K562 (cell line): ENCODE data around the gene ST3GAL3. TPM values are rescaled to one million over a fixed set of nuclear protein-coding genes. Genes with fewer than 3 reads are reported as not detected.
A peak's percentile ranks its signal among the peaks of the same experiment; 100 is the strongest.

ENCODE experiments used
- BCOR ChIP-seq: fragments of 450-650 bp; IDR thresholded peaks from 2 replicates; pipeline ENCODE4 v1.6.1; 2016
- CBFA2T3 ChIP-seq: fragments of 450-650 bp; IDR thresholded peaks from 2 replicates; pipeline ENCODE4 v1.6.1; 2017
- CBX8 ChIP-seq: fragments of 200-600 bp; sonication (generic); IDR thresholded peaks from 2 replicates; pipeline ENCODE4 v1.6.1; 2012; ENCODE audit warnings: borderline replicate concordance, mixed run types, low read depth, mild to moderate bottlenecking, moderate library complexity, mixed read lengths, low read length, control low read depth, inconsistent platforms; ENCODE audit not compliant: poor library complexity, severe bottlenecking; ENCODE audit errors: extremely low read depth
- GATAD2A ChIP-seq: fragments of 450-650 bp; IDR thresholded peaks from 2 replicates; pipeline ENCODE4 v1.6.1; 2017
- GTF2F1 ChIP-seq: IDR thresholded peaks from 2 replicates; pipeline ENCODE4 v1.6.1; 2011; ENCODE audit warnings: low read depth, low read length, improper control_type of control experiment
- KDM4B ChIP-seq, 2 experiments: fragments of 450-650 bp in 1 of 2; sonication (generic) in 1 of 2; IDR thresholded peaks; 2 replicates each; pipeline ENCODE4 v1.6.1; 2016 to 2017; ENCODE audit warnings: borderline replicate concordance in 2 of 2, antibody characterized with exemption in 1 of 2, low read depth in 1 of 2, mild to moderate bottlenecking in 1 of 2
- MIER1 ChIP-seq: fragments of 450-650 bp; IDR thresholded peaks from 2 replicates; pipeline ENCODE4 v1.6.1; 2016; ENCODE audit warnings: antibody characterized with exemption, mild to moderate bottlenecking, low read depth
- NR0B1 ChIP-seq: fragments of 450-650 bp; IDR thresholded peaks from one replicate; pipeline ENCODE4 v1.6.1; 2018; ENCODE audit warnings: mild to moderate bottlenecking, moderate library complexity; ENCODE audit not compliant: partially characterized antibody
- POU5F1 ChIP-seq: fragments of 150-350 bp; IDR thresholded peaks from 2 replicates; pipeline ENCODE4 v1.6.1; 2014; ENCODE audit warnings: borderline replicate concordance, low read length, low read depth, mild to moderate bottlenecking; ENCODE audit not compliant: partially characterized antibody
- RAD51 ChIP-seq: fragments of 450-650 bp; IDR thresholded peaks from 2 replicates; pipeline ENCODE4 v1.7.1; 2016; ENCODE audit warnings: low read depth, mild to moderate bottlenecking, borderline replicate concordance
- RBM34 ChIP-seq: fragments of 200-400 bp; formaldehyde crosslinking; IDR thresholded peaks from 2 replicates; pipeline ENCODE4 v1.6.1; 2018; ENCODE audit warnings: low read length, borderline replicate concordance; ENCODE audit not compliant: insufficient read depth
- SP1 ChIP-seq: sonication (generic); formaldehyde crosslinking; IDR thresholded peaks from 2 replicates; pipeline ENCODE4 v1.8.1; 2022; ENCODE audit warnings: mild to moderate bottlenecking, missing genetic modification reagents
- TCF7 ChIP-seq: sonication (generic); IDR thresholded peaks from 2 replicates; pipeline ENCODE4 v1.6.1; 2016; ENCODE audit warnings: antibody characterized with exemption, borderline replicate concordance
- WHSC1 ChIP-seq: IDR thresholded peaks from one replicate; pipeline ENCODE4 v1.6.1; 2012; ENCODE audit warnings: low read length, control low read depth, inconsistent platforms
- ZBTB1 ChIP-seq: sonication (generic); formaldehyde crosslinking; IDR thresholded peaks from 2 replicates; pipeline ENCODE4 v1.8.1; 2023; ENCODE audit warnings: missing genetic modification reagents, low read depth, mild to moderate bottlenecking, borderline replicate concordance
- ZFPM2 ChIP-seq: fragments of 250-450 bp; sonication (Bioruptor Pico); IDR thresholded peaks from 2 replicates; pipeline ENCODE4 v1.5.1; 2022; ENCODE audit warnings: mild to moderate bottlenecking
- ZNF175 ChIP-seq: fragments of 200-800 bp; sonication (Bioruptor generic); IDR thresholded peaks from 2 replicates; pipeline ENCODE4 v1.6.1; 2016; ENCODE audit warnings: low read depth, mild to moderate bottlenecking, missing genetic modification characterization, missing compliant biosample characterization
- ZNF347 ChIP-seq: fragments of 450-650 bp; formaldehyde crosslinking; IDR thresholded peaks from 2 replicates; pipeline ENCODE4 v1.4.0; 2020; ENCODE audit warnings: low read depth, mild to moderate bottlenecking, moderate library complexity
- ZNF584 ChIP-seq: fragments of 200-800 bp; sonication (Bioruptor generic); IDR thresholded peaks from 2 replicates; pipeline ENCODE4 v1.6.1; 2016; ENCODE audit warnings: low read depth, mild to moderate bottlenecking, missing genetic modification characterization, missing compliant biosample characterization
- ZNF586 ChIP-seq: fragments of 450-650 bp; formaldehyde crosslinking; conservative IDR thresholded peaks from 2 replicates; pipeline ENCODE4 v1.4.0; 2020; ENCODE audit warnings: mild to moderate bottlenecking, moderate library complexity
- polyA plus RNA-seq, 8 experiments: library from polyadenylated mRNA; depleted of rRNA in 4 of 8; stranded (reverse) in 5 of 8; unstranded in 3 of 8; fragments of >200 nt; fragmentation: Nextera tagmentation in 2 of 8; fragmentation: Illumina TruSeq in 1 of 8; extraction: Ambion mirVana in 2 of 8; extraction: Trizol in 1 of 8; gene quantifications; 2 replicates each; pipeline versions ENCODE4 v1.2.1 to v1.2.3, GENCODE V29; 2011 to 2014; ENCODE audit warnings: inconsistent platforms in 1 of 8, missing spikeins in 1 of 8
- total RNA-seq, 7 experiments: library from RNA; depleted of rRNA in 6 of 7; stranded (reverse); fragments of >200 nt in 6 of 7; fragmentation: Illumina TruSeq in 2 of 7; extraction: Trizol in 2 of 7; gene quantifications; 2 replicates each; pipeline versions ENCODE4 v1.2.1 to v1.2.3, GENCODE V29; 2011 to 2021; ENCODE audit warnings: low replicate concordance in 1 of 7
- TF ChIP-seq, protein P1 (sequence below): sonication (generic); formaldehyde crosslinking; IDR thresholded peaks from 2 replicates; pipeline ENCODE4 v1.8.0; 2022; ENCODE audit warnings: mild to moderate bottlenecking, missing genetic modification reagents

The ST3GAL3 gene
- total and polyA plus RNA-seq, 9 of the 15 experiments (the other 6 are each of a cell fraction or from before 2014, with no cell fraction given) = 1.2 to 18.9 (median 11.0) TPM

DNA sequence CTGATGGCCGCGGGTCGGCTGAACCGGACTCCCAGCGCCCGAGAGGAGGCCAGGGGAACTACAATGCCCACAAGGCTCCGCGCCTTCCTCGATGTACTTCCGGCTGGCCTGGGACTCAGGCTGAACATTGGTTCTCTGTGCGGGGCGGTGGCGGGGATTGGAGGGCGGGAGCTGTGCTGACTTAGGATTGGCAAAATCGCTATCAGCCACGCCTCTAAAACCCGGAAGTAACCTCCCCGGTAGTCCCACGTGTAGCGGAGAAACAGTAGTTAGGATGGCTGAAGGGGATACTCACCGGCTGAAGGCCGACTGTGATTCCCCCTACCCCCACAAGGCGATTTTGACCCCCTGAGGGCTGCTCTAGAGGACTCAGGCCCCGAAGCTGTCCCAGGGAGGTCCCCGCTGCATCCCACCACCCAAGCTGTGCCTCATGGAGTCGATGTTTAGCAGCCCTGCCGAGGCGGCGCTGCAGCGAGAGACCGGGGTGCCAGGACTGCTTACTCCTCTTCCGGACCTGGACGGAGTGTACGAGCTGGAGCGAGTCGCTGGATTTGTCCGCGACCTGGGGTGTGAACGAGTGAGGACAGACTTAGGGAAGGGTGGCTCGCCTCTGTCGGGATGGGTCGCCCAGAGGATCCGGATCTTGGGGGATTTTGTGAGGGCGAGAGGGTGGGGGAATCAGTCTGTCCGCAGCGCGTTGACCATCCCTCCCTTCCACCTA is 262.6 kb downstream of the ST3GAL3 start, which contains the start of gene DPH2 (continued):
- TF ChIP-seq MIER1 (no peak), RAD51 (peak; percentile 39; the same call in 1 of the 2 replicates), ZNF175 (CRISPR knock-in tag) (no peak), SP1 (CRISPR knock-in tag) (no peak; the same call in 1 of the 2 replicates), RBM34 (no peak), ZFPM2 (no peak), ZNF584 (CRISPR knock-in tag) (no peak), CBX8 (no peak), ZNF347 (CRISPR knock-in tag) (no peak), GATAD2A (no peak), NR0B1 (no peak), ZNF586 (CRISPR knock-in tag) (no peak), GTF2F1 (no peak), KDM4B (IDR thresholded peaks at IDR 0.05; ENCODE audit: borderline replicate concordance in 2 of 2, low read depth in 1 of 2) (peak in 1 of 2 experiments; percentile 82; a peak in 1 of 4 replicates), CBFA2T3 (no peak), ZBTB1 (CRISPR knock-in tag) (no peak), WHSC1 (no peak), BCOR (no peak), TCF7 (no peak), POU5F1 (peak; percentile 57)
- TF ChIP-seq, protein P1, sequence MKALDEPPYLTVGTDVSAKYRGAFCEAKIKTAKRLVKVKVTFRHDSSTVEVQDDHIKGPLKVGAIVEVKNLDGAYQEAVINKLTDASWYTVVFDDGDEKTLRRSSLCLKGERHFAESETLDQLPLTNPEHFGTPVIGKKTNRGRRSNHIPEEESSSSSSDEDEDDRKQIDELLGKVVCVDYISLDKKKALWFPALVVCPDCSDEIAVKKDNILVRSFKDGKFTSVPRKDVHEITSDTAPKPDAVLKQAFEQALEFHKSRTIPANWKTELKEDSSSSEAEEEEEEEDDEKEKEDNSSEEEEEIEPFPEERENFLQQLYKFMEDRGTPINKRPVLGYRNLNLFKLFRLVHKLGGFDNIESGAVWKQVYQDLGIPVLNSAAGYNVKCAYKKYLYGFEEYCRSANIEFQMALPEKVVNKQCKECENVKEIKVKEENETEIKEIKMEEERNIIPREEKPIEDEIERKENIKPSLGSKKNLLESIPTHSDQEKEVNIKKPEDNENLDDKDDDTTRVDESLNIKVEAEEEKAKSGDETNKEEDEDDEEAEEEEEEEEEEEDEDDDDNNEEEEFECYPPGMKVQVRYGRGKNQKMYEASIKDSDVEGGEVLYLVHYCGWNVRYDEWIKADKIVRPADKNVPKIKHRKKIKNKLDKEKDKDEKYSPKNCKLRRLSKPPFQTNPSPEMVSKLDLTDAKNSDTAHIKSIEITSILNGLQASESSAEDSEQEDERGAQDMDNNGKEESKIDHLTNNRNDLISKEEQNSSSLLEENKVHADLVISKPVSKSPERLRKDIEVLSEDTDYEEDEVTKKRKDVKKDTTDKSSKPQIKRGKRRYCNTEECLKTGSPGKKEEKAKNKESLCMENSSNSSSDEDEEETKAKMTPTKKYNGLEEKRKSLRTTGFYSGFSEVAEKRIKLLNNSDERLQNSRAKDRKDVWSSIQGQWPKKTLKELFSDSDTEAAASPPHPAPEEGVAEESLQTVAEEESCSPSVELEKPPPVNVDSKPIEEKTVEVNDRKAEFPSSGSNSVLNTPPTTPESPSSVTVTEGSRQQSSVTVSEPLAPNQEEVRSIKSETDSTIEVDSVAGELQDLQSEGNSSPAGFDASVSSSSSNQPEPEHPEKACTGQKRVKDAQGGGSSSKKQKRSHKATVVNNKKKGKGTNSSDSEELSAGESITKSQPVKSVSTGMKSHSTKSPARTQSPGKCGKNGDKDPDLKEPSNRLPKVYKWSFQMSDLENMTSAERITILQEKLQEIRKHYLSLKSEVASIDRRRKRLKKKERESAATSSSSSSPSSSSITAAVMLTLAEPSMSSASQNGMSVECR (CRISPR knock-in tag) = peak; percentile 99
